SW480 (cell line): ENCODE data around the gene KIF26A.
A peak's percentile ranks its signal among the peaks of the same experiment; 100 is the strongest.

ENCODE experiments used
- DNase-seq: peaks from one replicate; pipeline ENCODE4 v3.0.0-alpha.2; 2016; ENCODE audit warnings: low spot score

Gene KIF26A

DNA sequence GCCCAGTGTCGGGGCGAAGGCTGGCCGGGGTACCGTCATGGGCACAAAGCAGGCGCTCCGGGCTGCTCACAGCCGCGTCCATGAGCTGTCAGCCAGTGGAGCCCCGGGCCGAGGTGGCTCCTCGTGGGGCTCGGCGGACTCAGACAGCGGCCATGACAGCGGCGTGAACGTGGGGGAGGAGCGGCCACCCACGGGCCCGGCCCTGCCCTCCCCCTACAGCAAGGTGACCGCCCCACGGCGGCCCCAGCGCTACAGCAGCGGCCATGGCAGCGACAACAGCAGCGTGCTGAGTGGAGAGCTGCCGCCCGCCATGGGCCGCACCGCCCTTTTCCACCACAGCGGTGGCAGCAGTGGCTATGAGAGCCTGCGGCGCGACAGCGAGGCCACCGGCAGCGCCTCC is 39.0 kb downstream of the KIF26A start:
- DNase-seq: no peak

DNA sequence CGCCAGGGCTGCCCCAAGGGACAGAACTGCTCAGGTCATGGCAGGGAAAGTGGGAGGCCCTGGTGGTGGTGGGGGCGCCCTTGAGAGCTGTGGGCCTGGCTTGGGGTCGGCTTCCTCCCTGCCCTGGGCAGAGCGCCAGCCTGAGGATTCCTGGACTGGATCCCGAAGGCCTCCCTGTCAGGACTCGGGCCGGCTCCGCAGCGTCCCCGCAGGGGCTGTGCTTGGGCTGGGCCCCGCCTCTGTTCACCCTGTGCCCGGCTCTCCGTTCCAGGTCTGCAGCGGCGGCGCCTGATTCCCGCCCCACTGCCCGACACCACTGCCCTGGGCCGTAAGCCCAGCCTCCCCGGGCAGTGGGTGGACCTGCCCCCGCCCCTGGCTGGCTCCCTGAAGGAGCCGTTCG is 39.9 kb downstream of the KIF26A start:
- no peak for DNase-seq

- no peak for DNase-seq
These were observed 40.7 kb downstream of the KIF26A start for GRCh38 chr14:104179126-104179525.

- no peak for DNase-seq
These were observed 41.3 kb downstream of the KIF26A start for GRCh38 chr14:104179564-104180129.

DNA sequence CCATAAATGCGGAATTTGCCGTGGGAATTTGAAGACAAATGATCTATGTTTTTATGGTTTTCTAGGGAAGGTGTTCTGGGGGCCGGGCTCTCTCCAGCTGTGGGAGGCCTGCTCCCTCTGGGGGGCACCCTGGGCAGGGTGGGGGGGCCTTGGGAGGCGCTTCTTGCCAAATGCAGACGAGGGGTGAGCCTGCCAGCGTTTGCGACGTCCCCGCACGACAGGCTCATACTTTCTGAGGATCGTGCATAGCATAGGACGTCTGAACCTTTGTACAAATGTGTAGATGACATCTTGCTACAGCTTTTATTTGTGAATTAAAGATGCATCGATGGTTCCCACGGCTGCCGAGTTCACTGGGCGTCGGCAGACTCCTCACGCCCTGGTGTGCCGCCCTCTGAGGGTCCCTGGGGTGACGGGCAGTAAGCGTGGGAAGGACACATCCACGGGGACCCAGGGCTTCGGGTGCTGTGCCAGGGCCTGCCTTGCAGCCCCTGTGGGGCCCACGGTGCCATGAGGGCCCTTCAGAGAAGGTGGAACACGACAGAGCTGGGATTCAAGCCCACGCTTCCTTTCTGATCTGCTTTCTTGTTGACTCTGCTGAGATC is 42.3 kb downstream of the KIF26A start:
- no peak for DNase-seq

DNA sequence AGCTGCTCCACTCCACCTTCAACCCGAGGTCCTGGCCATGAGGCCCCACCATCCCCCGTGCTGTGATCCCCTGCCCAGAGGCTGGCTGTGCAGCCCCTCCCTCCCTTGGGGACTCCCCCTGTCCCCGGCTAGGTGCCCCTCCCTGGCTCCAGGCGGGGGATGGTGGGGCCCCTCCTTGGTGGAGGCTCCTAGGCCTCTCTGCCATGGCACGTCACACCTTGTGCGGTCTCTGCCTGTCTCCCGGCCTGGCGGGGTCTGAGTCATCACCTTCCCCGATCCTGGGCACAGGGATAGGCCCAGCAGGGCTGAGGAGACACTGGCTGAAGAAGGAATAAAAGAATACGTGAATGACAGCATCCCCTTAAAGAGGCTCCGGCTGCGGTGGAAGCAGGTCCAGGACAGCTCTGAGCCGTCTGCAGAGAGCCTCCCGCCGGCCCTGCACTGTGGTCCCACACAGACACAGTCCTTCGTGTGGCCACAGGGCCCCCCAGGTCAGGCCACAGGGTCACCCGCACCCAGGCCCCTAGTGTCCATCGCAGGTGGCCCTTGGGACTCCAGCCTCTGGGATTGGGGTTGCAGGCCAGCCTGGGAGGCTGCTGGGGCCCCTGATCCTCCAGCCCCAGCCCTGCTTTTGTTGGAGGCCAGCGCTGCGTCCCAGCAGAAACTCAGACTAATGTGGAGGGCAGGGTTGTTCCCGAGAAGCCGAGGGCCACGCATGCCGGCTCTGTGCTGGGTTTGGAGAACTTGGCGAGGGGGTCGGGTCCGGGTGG is 43.6 kb downstream of the KIF26A start:
- no peak for DNase-seq

DNA sequence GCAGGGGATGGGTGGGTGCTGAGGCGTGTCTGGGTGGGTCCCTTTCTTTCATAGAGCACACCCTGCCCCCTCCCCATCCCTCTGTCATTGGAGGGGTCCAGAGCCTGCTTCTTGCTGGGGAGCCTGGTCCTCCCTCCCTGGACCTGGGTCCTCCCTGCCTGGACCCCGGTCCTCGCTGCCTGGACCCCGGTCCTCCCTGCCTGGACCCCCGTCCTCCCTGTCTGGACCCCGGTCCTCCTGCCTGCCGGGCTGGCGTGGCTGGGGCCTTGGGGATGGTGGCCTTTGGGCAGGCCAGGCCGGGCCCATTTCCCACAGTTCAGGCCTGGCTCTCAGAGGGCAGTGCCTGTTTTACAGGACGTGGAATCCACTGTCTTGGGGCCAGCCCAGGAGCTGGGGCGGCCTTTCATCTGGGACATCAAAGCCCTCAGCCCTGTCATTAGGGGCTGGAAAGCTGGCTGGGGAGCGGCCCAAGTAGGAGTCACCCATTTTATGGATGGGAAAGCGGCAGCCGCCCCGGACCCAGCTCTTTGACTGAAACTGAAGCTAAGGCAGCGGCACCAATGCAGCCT is 44.6 kb downstream of the KIF26A start:
- no peak for DNase-seq

GRCh38 chr14:104183796-104184195 is 45.4 kb downstream of the KIF26A start:
- DNase-seq: no peak

DNA sequence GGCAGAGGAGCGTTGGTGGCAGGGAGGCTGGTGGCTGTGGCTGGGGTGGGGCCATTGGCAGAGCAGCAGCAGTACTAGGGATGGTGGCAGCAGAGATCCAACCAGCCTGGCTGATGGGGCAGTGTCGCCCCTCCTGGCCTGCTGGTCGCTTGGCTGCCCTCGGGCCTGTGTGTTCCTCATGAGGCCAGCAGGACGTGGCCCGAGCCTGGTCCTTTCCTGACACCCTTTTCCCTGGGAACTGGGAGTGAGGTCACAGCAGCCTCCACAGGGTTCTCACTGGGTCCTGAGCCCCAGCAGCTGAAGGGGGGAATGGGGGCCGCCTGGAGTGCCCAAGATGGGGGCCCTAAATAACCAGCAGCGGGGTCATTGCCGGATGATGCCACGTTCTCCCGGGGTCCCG is 46.1 kb downstream of the KIF26A start:
- DNase-seq: no peak

GRCh38 chr14:104184911-104185499 is 46.6 kb downstream of the KIF26A start:
- no peak for DNase-seq

GRCh38 chr14:104185916-104186495 is 47.6 kb downstream of the KIF26A start:
- no peak for DNase-seq

GRCh38 chr14:104186575-104186974 is 48.2 kb downstream of the KIF26A start:
- DNase-seq: no peak

GRCh38 chr14:104187121-104187889 is 48.9 kb downstream of the KIF26A start:
- peak; percentile 64 for DNase-seq

DNA sequence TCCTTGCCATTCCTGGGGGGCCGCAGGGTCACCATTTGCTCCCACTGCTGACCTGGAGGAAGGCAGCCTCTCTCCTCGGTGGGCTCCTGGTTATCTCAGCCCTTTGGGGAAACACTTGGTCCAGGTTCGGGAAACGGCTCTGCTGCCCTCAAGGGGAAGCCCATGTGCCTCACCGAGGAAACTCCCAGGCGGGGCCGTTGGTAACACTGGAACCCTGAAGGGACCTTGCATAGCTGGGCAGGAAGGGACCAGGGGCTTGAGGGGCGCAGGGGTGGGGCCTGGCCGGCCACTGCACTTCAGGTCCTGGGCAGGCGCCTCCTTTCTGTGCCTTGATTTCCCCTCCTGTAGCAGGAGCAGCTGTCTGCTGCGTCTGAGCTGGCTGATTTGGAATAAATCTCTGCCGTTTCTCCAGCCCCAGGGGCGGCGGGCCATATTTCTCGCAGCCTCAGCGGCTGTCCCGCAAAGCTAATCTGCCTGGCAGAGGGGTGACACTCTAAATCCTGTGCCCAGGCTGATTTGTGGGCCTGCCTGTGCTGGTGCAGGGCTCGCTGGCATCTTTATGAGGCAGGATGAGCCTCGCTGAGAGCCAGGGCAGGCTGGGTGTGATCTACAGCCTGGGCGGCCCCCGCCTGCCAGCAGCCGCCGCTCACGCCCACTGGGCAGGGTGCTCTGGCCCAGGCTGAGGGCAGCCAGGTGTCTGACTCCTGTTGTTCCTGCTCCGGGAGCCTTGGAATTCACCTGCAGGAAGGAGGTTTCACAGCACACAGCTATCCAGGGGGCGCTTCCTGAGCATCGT is 49.7 kb downstream of the KIF26A start:
- DNase-seq: peak; percentile 38

DNA sequence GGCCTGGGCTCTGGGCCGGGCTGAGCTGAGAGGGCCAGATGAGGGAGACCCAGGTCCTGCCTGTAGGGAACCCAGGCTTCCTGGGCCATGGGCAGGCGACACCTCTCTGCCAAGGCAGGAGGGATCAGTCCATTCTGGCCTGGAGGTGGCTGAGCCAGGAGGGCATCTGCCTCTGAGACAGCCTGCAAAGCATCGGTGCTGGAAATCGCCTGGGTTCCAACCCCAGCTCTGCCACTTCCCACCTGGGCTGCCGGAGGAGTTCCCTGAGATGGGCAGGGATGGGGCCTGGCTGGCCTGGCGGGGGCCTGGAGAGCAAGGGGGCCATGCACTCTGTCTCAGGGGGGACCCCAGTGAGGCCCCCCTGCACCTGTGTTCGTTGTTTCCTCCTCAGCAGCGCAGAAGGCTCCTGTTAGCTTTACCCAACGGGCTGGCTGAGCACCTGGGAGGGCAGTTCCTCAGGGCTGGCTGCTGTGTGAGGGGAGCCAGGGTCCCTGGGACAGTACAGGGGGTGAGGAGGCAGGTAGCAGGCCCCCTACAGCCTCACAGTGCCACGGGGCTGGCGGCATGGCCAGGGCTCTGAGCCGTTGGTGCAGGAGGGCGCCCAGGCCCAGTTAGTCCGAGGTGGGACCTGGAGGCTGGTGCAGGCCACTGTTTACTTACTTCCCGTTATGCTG is 50.5 kb downstream of the KIF26A start:
- DNase-seq: no peak

DNA sequence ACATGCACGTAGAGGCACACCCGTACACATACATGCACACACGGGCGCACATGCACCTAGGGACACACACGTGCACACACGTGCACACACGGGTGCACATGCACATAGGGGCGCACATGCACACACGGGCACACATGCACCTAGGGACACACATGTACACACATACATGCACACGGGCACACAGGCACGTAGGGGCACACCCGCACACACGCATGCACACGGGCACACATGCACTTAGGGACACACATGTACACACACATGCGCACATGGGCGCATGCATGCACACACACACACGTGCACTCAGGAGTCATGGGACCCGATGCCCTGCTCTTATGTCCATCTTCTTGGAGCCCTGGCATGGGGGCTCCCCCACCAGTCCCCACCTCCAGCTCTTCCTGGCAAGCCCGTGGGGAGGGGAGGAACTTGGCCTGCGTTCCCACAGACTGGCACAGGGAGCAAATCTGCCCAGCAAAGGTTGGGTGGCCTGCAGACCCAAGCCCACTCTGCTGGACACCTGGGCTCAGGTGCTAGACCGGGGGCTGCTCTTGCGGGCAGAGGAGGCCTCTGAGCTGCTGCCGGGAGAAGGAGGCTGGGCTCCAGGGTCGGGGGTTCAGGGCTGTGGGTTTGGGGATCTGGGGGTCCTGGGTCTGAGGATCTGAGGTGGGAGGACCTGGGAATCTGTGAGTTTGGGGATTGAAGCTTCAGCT is 51.4 kb downstream of the KIF26A start:
- no peak for DNase-seq

DNA sequence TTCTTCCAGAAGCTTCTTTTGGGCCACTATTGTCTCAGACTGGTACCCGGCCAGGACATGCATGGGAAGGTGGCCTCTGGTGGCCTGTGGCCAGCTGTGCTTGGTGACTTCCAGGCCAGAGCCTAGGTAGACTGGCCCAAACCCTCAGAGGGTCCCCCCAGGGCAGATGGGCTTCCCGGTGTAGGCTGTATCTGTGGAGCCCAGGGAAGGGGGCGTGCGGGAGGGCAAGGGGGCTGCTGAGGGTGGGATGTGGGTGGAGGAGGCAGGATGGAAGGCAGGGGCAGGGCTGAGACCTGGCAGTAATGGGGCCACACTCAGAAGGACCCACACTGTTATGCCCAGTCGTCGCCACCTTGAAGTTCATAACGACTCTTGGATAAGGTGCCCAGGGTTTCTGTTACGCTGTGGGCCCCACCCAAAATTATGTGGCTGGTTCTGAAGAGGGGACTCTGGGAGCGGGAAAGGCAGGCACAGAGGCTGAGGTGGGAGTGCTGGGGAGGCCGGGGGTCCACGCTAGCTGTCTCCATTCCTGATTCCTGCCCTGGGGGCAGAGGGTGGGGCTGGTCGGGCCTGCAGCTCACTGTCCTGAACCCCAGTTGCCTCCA is 52.1 kb downstream of the KIF26A start:
- no peak for DNase-seq

DNA sequence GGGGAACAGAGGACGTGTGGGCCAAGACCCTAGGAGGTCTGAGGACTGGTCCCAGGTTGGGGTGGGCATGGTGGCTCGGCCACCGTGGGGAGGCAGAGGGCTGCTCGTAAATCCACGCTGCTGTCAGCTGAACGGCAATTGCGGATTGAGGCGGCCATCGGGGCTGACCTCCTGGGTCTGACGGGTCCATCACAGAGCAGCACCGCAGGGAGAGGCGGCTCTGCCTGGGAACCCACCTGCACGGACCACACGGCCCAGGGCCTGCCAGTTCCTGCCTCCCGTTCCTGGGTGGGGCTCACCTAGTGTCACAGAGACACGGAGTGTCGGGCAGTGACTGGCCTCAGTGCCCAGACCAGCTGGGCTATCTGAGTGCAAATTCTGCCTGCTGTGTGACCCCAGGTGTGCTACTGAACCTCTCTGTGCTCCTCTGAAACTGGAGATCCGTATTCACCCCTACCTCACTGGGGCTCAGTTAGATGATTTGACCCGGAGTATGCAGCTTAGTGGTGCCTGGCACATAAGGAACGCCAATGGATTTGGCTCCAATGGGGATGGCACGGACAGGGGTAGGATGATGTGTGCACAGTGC is 53.1 kb downstream of the KIF26A start:
- no peak for DNase-seq
